CD14-positive monocyte (primary cell): ENCODE data around the gene DMP1. TPM values are rescaled to one million over a fixed set of nuclear protein-coding genes. Genes with fewer than 3 reads are reported as not detected.

ENCODE experiments used
- DNase-seq, 3 donors: peaks; one replicate each; pipeline ENCODE4 v3.0.0-alpha.2; 2011 to 2022
- H2AFZ ChIP-seq: 2 replicates; pipeline ENCODE4 v1.6.0; 2012; ENCODE audit warnings: mild to moderate bottlenecking, low read depth, low read length, inconsistent platforms; ENCODE audit not compliant: insufficient read depth, poor library complexity, severe bottlenecking
- H3K27ac ChIP-seq, 2 donors: 1 replicate in 1 of 2; 2 replicates in 1 of 2; pipeline ENCODE4 v1.5.1; 2012 to 2013; ENCODE audit warnings: low read length in 2 of 2, control low read depth in 1 of 2, inconsistent platforms in 1 of 2, low read depth in 1 of 2, mild to moderate bottlenecking in 1 of 2
- H3K27me3 ChIP-seq, 2 donors: one replicate each; pipeline versions ENCODE4 v1.6.0 to v1.6.1; 2011 to 2013; ENCODE audit warnings: low read length in 2 of 2; ENCODE audit not compliant: control insufficient read depth in 2 of 2, insufficient read depth in 2 of 2
- H3K36me3 ChIP-seq, 2 donors: replicated peaks in 1 of 2; 1 replicate in 1 of 2; 2 replicates in 1 of 2; pipeline versions ENCODE4 v1.5.1 to v1.6.1; 2012 to 2013; ENCODE audit warnings: low read length in 2 of 2, control low read depth in 1 of 2, inconsistent platforms in 1 of 2, mild to moderate bottlenecking in 1 of 2; ENCODE audit not compliant: insufficient read depth in 2 of 2, control insufficient read depth in 1 of 2
- H3K4me1 ChIP-seq, 2 donors: 1 replicate in 1 of 2; 2 replicates in 1 of 2; pipeline versions ENCODE4 v1.5.1 to v1.6.1; 2012 to 2013; ENCODE audit warnings: low read length in 2 of 2, control low read depth in 1 of 2, inconsistent platforms in 1 of 2, mild to moderate bottlenecking in 1 of 2, moderate library complexity in 1 of 2; ENCODE audit not compliant: insufficient read depth in 2 of 2, control insufficient read depth in 1 of 2
- H3K4me2 ChIP-seq: replicated peaks from 2 replicates; pipeline ENCODE3; 2012; ENCODE audit warnings: low read length, moderate library complexity, mild to moderate bottlenecking; ENCODE audit not compliant: poor library complexity, severe bottlenecking; ENCODE audit errors: extremely low read depth
- H3K4me3 ChIP-seq, 3 experiments: fragments of 200-600 bp in 1 of 3; sonication (generic) in 1 of 3; replicated peaks in 1 of 3; 1 replicate in 2 of 3; 2 replicates in 1 of 3; pipeline ENCODE4 v1.5.1; 2011 to 2013; ENCODE audit warnings: low read length in 3 of 3, mild to moderate bottlenecking in 3 of 3, control low read depth in 2 of 3, low read depth in 2 of 3, inconsistent platforms in 1 of 3, moderate library complexity in 1 of 3
- H3K79me2 ChIP-seq: 2 replicates; pipeline ENCODE4 v1.6.0; 2012; ENCODE audit warnings: mild to moderate bottlenecking, control low read depth, inconsistent platforms, low read length, moderate library complexity; ENCODE audit not compliant: insufficient read depth
- H3K9ac ChIP-seq: 2 replicates; pipeline ENCODE4 v1.6.0; 2017; ENCODE audit warnings: low read length, mild to moderate bottlenecking; ENCODE audit not compliant: insufficient read depth, poor library complexity, severe bottlenecking
- H3K9me3 ChIP-seq, 2 donors: replicated peaks in 1 of 2; 1 replicate in 1 of 2; 2 replicates in 1 of 2; pipeline versions ENCODE4 v1.5.1 to v1.6.1; 2012 to 2013; ENCODE audit warnings: low read length in 2 of 2, control low read depth in 1 of 2; ENCODE audit not compliant: control insufficient read depth in 1 of 2, insufficient read depth in 1 of 2
- H4K20me1 ChIP-seq: 2 replicates; pipeline ENCODE4 v1.6.0; 2012; ENCODE audit warnings: mild to moderate bottlenecking, low read length, control low read depth, moderate library complexity; ENCODE audit not compliant: insufficient read depth
- H3K27ac Mint-ChIP-seq, 7 donors: one replicate each; pipeline ENCODE4 v1.8.0; 2020; ENCODE audit warnings: mild to moderate bottlenecking in 7 of 7, mixed read lengths in 7 of 7, moderate library complexity in 6 of 7, inconsistent platforms in 2 of 7
- H3K27me3 Mint-ChIP-seq, 3 donors: one replicate each; pipeline ENCODE4 v1.8.0; 2021 to 2022; ENCODE audit warnings: low read depth in 3 of 3, mild to moderate bottlenecking in 3 of 3, mixed read lengths in 3 of 3, moderate library complexity in 3 of 3, inconsistent platforms in 1 of 3
- H3K36me3 Mint-ChIP-seq, 2 donors: one replicate each; pipeline ENCODE4 v1.8.0; 2020; ENCODE audit warnings: mixed read lengths in 2 of 2, inconsistent platforms in 1 of 2, mild to moderate bottlenecking in 1 of 2
- H3K4me1 Mint-ChIP-seq: one replicate; pipeline ENCODE4 v1.8.0; 2020; ENCODE audit warnings: mild to moderate bottlenecking, mixed read lengths
- H3K4me3 Mint-ChIP-seq, 2 donors: one replicate each; pipeline ENCODE4 v1.8.0; 2020; ENCODE audit warnings: mild to moderate bottlenecking in 2 of 2, mixed read lengths in 2 of 2, moderate library complexity in 1 of 2
- H3K9me3 Mint-ChIP-seq, 7 donors: one replicate each; pipeline ENCODE4 v1.8.0; 2020 to 2022; ENCODE audit warnings: mixed read lengths in 7 of 7, mild to moderate bottlenecking in 6 of 7, moderate library complexity in 6 of 7, inconsistent platforms in 2 of 7
- CTCF ChIP-seq: fragments of 200-600 bp; IDR thresholded peaks from one replicate; pipeline ENCODE4 v1.8.0; 2022; ENCODE audit warnings: antibody characterized with exemption, mild to moderate bottlenecking
- WGBS: methylation state at CpG from one replicate; pipeline ENCODE4 v1.1.5; 2013; ENCODE audit warnings: missing lambda C conversion rate; ENCODE audit not compliant: insufficient coverage; 5-methylcytosine and 5-hydroxymethylcytosine counted together
- intact Hi-C, 2 donors: fragments of 100-400 bp; cut with micrococcal nuclease; formaldehyde crosslinking; loops; one replicate each; pipeline versions ENCODE4 v1.15.0 to v1.15.1; 2023
- polyA plus RNA-seq, 3 donors: library from polyadenylated mRNA; depleted of rRNA in 1 of 3; unstranded in 2 of 3; stranded (reverse) in 1 of 3; fragments of 300-500 nt in 2 of 3; fragments of >200 nt in 1 of 3; fragmentation: Illumina TruSeq in 2 of 3; gene quantifications; 1 replicate in 2 of 3; 2 replicates in 1 of 3; pipeline ENCODE4 v1.2.3, GENCODE V29; 2012 to 2021

Gene DMP1
- polyA plus RNA-seq, 3 donors, result not detected

- DNase-seq, result no peak
- Histone ChIP-seq H3K27ac (no peak overlapping the region), H3K9me3 (peaks cover 0 to 4% of the 10 kb centered on the region in 2 donors), H3K4me1 (no peaks in the 10 kb centered on the region), H3K4me2 (no peak overlapping the region), H3K9ac (no peak overlapping the region), H3K36me3 (no peaks in the 10 kb centered on the region), H3K79me2 (no peaks in the 10 kb centered on the region), H3K4me3 (no peak overlapping the region), H4K20me1 (no peaks in the 10 kb centered on the region), H2AFZ (no peak overlapping the region), H3K27me3 (no peaks in the 10 kb centered on the region)
- H3K4me3 Mint-ChIP-seq, result no peak overlapping the region
- no peak overlapping the region for H3K27ac Mint-ChIP-seq
- TF ChIP-seq CTCF, result no peak
- H3K36me3 Mint-ChIP-seq, result no peaks in the 10 kb centered on the region
- peaks cover 0 to 8% (median 4%) of the 10 kb centered on the region in 7 donors for H3K9me3 Mint-ChIP-seq
- intact Hi-C loops, result no loop called here
- H3K27me3 Mint-ChIP-seq, result peaks cover 0 to 3% (median 3%) of the 10 kb centered on the region in 3 donors
- H3K4me1 Mint-ChIP-seq, result no peaks in the 10 kb centered on the region
- 94% methylated on average over 4 of the region's 9 CpGs for WGBS
These were observed 12.8 kb downstream of the DMP1 start for GRCh38 chr4:87662871-87663270.

GRCh38 chr4:87669373-87669772 lies 19.3 kb downstream of the DMP1 start:
- no peak overlapping the region for H3K4me2 ChIP-seq

More at GRCh38 chr4:87669373-87669772, 19.3 kb downstream of the DMP1 start:
- Histone ChIP-seq H3K36me3 (no peaks in the 10 kb centered on the region), H4K20me1 (no peaks in the 10 kb centered on the region), H3K4me3 (no peak overlapping the region), H3K27me3 (no peaks in the 10 kb centered on the region), H3K9me3 (peaks cover 11 to 18% of the 10 kb centered on the region in 2 donors), H3K9ac (no peak overlapping the region), H3K79me2 (no peaks in the 10 kb centered on the region), H3K4me1 (no peaks in the 10 kb centered on the region), H3K27ac (no peak overlapping the region), H2AFZ (no peak overlapping the region)
- no peak overlapping the region for H3K4me3 Mint-ChIP-seq
- intact Hi-C loops, result no loop called here
- no peak overlapping the region for H3K27ac Mint-ChIP-seq
- H3K9me3 Mint-ChIP-seq, result peaks cover 19 to 34% (median 23%) of the 10 kb centered on the region in 7 donors
- H3K36me3 Mint-ChIP-seq, result no peaks in the 10 kb centered on the region
- no peaks in the 10 kb centered on the region for H3K4me1 Mint-ChIP-seq
- no peak for DNase-seq
- no peak for TF ChIP-seq CTCF
- H3K27me3 Mint-ChIP-seq, result no peaks in the 10 kb centered on the region
- 100% methylated on average over 1 of the region's 3 CpGs for WGBS
